T-helper 1 cell treated with Interleukin-12 subunit alpha and Interleukin-12 subunit beta and Interleukin-4 antibody, amounts not matched to agents 30 μg/mL and 1 μg/mL, for 36 hours (primary cell): ENCODE measurements around the gene MATR3.
"Not testable (repeated sequence)": the region's sequence is repeated elsewhere in the genome, so short reads cannot be mapped to it uniquely, and the experiment has no call there.

Experiments used
- H3K27ac Mint-ChIP-seq: one replicate; pipeline ENCODE4 v1.8.0; 2021; ENCODE audit warnings: mild to moderate bottlenecking, mixed read lengths
- H3K27me3 Mint-ChIP-seq: one replicate; pipeline ENCODE4 v1.8.0; 2021; ENCODE audit warnings: low read depth, mixed read lengths
- H3K36me3 Mint-ChIP-seq: one replicate; pipeline ENCODE4 v1.8.0; 2021; ENCODE audit warnings: low read depth, mixed read lengths
- H3K4me1 Mint-ChIP-seq: one replicate; pipeline ENCODE4 v1.8.0; 2021; ENCODE audit warnings: low read depth, mixed read lengths
- H3K4me3 Mint-ChIP-seq: one replicate; pipeline ENCODE4 v1.8.0; 2021; ENCODE audit warnings: mild to moderate bottlenecking, moderate library complexity, mixed read lengths
- H3K9me3 Mint-ChIP-seq: one replicate; pipeline ENCODE4 v1.8.0; 2021; ENCODE audit warnings: mixed read lengths

MATR3 gene

GRCh38 chr5:139265001-139265400, 28.5 kb upstream of the MATR3 start:
- H3K27me3 Mint-ChIP-seq, result peaks cover 20% of the 10 kb centered on the region
- H3K27ac Mint-ChIP-seq, result no peak overlapping the region
- H3K4me3 Mint-ChIP-seq, result no peak overlapping the region
- H3K9me3 Mint-ChIP-seq, result no peaks in the 10 kb centered on the region
- peaks cover 3% of the 10 kb centered on the region for H3K4me1 Mint-ChIP-seq
- H3K36me3 Mint-ChIP-seq, result no peaks in the 10 kb centered on the region

- Mint-ChIP-seq H3K36me3 (no peaks in the 10 kb centered on the region), H3K4me1 (peaks cover 3% of the 10 kb centered on the region), H3K27ac (no peak overlapping the region), H3K27me3 (peaks cover 10% of the 10 kb centered on the region), H3K4me3 (no peak overlapping the region), H3K9me3 (no peaks in the 10 kb centered on the region)
Measured at GRCh38 chr5:139266236-139266635, 27.3 kb upstream of the MATR3 start.

GRCh38 chr5:139267481-139267880, 26.1 kb upstream of the MATR3 start:
- peaks cover 4% of the 10 kb centered on the region for H3K4me1 Mint-ChIP-seq
- no peak overlapping the region for H3K4me3 Mint-ChIP-seq
- no peaks in the 10 kb centered on the region for H3K36me3 Mint-ChIP-seq
- no peaks in the 10 kb centered on the region for H3K9me3 Mint-ChIP-seq
- peaks cover 4% of the 10 kb centered on the region for H3K27me3 Mint-ChIP-seq
- no peak overlapping the region for H3K27ac Mint-ChIP-seq

- Mint-ChIP-seq H3K4me3 (no peak overlapping the region), H3K27me3 (peaks cover 4% of the 10 kb centered on the region), H3K4me1 (peaks cover 15% of the 10 kb centered on the region), H3K36me3 (no peaks in the 10 kb centered on the region), H3K9me3 (no peaks in the 10 kb centered on the region), H3K27ac (no peak overlapping the region)
Measured at GRCh38 chr5:139268364-139269202, 25.0 kb upstream of the MATR3 start.

GRCh38 chr5:139270718-139271117, 22.8 kb upstream of the MATR3 start:
- H3K27ac Mint-ChIP-seq, H3K9me3 Mint-ChIP-seq, H3K27me3 Mint-ChIP-seq, H3K36me3 Mint-ChIP-seq, H3K4me3 Mint-ChIP-seq: not testable (repeated sequence)
- peaks cover 26% of the 10 kb centered on the region for H3K4me1 Mint-ChIP-seq

- H3K9me3 Mint-ChIP-seq, result no peaks in the 10 kb centered on the region
- no peaks in the 10 kb centered on the region for H3K27me3 Mint-ChIP-seq
- H3K27ac Mint-ChIP-seq, result no peak overlapping the region
- H3K4me3 Mint-ChIP-seq, result no peak overlapping the region
- H3K36me3 Mint-ChIP-seq, result peaks cover 3% of the 10 kb centered on the region
- H3K4me1 Mint-ChIP-seq, result peaks cover 32% of the 10 kb centered on the region
Measured at GRCh38 chr5:139271201-139272027, 22.1 kb upstream of the MATR3 start.

- Mint-ChIP-seq H3K4me1 (peaks cover 39% of the 10 kb centered on the region), H3K27ac (peak overlapping the region; percentile 60), H3K27me3 (no peaks in the 10 kb centered on the region), H3K9me3 (no peaks in the 10 kb centered on the region), H3K4me3 (peak overlapping the region; percentile 83), H3K36me3 (peaks cover 7% of the 10 kb centered on the region)
Measured at GRCh38 chr5:139272471-139273321, 20.8 kb upstream of the MATR3 start.

- H3K4me3 Mint-ChIP-seq, result peak overlapping the region; percentile 83
- no peaks in the 10 kb centered on the region for H3K27me3 Mint-ChIP-seq
- H3K4me1 Mint-ChIP-seq, result peaks cover 39% of the 10 kb centered on the region
- H3K36me3 Mint-ChIP-seq, result peaks cover 7% of the 10 kb centered on the region
- peak overlapping the region; percentile 79 for H3K27ac Mint-ChIP-seq
- H3K9me3 Mint-ChIP-seq, result no peaks in the 10 kb centered on the region
Measured at GRCh38 chr5:139273322-139273571, 20.3 kb upstream of the MATR3 start.

- Mint-ChIP-seq H3K27ac (peak overlapping the region; percentile 79), H3K9me3 (no peaks in the 10 kb centered on the region), H3K4me1 (peaks cover 39% of the 10 kb centered on the region), H3K4me3 (peak overlapping the region; percentile 83), H3K36me3 (peaks cover 7% of the 10 kb centered on the region), H3K27me3 (no peaks in the 10 kb centered on the region)
Measured at GRCh38 chr5:139273572-139274289, 19.8 kb upstream of the MATR3 start.

GRCh38 chr5:139275536-139275935, 18.0 kb upstream of the MATR3 start:
- peak overlapping the region; percentile 72 for H3K27ac Mint-ChIP-seq
- H3K4me1 Mint-ChIP-seq, result peaks cover 42% of the 10 kb centered on the region
- peak overlapping the region; percentile 80 for H3K4me3 Mint-ChIP-seq
- no peaks in the 10 kb centered on the region for H3K9me3 Mint-ChIP-seq
- H3K36me3 Mint-ChIP-seq, result peaks cover 11% of the 10 kb centered on the region
- H3K27me3 Mint-ChIP-seq, result no peaks in the 10 kb centered on the region

GRCh38 chr5:139275956-139276355, 17.6 kb upstream of the MATR3 start:
- Mint-ChIP-seq H3K27ac (no peak overlapping the region), H3K9me3 (no peaks in the 10 kb centered on the region), H3K4me3 (peak overlapping the region; percentile 80)

GRCh38 chr5:139276426-139276825, 17.1 kb upstream of the MATR3 start:
- H3K27ac Mint-ChIP-seq, result no peak overlapping the region
- peaks cover 44% of the 10 kb centered on the region for H3K4me1 Mint-ChIP-seq
- peaks cover 13% of the 10 kb centered on the region for H3K36me3 Mint-ChIP-seq

More at GRCh38 chr5:139275956-139276355, 17.6 kb upstream of the MATR3 start:
- H3K4me1 Mint-ChIP-seq, result peaks cover 44% of the 10 kb centered on the region
- no peaks in the 10 kb centered on the region for H3K27me3 Mint-ChIP-seq
- H3K36me3 Mint-ChIP-seq, result peaks cover 13% of the 10 kb centered on the region

GRCh38 chr5:139277171-139277570, 16.4 kb upstream of the MATR3 start:
- H3K27me3 Mint-ChIP-seq, result no peaks in the 10 kb centered on the region
- peaks cover 13% of the 10 kb centered on the region for H3K36me3 Mint-ChIP-seq
- H3K9me3 Mint-ChIP-seq, result no peaks in the 10 kb centered on the region
- H3K4me1 Mint-ChIP-seq, result peaks cover 42% of the 10 kb centered on the region
- H3K27ac Mint-ChIP-seq, result peak overlapping the region; percentile 65
- no peak overlapping the region for H3K4me3 Mint-ChIP-seq

More at GRCh38 chr5:139276426-139276825, 17.1 kb upstream of the MATR3 start:
- Mint-ChIP-seq H3K27me3 (no peaks in the 10 kb centered on the region), H3K9me3 (no peaks in the 10 kb centered on the region), H3K4me3 (peak overlapping the region; percentile 80)
